Hindlimb muscle (tissue), 1 donor: ENCODE measurements around the gene HDAC1. TPM values are rescaled to one million over a fixed set of nuclear protein-coding genes. Genes with fewer than 3 reads are reported as not detected.
"Not testable (repeated sequence)": the region's sequence is repeated elsewhere in the genome, so short reads cannot be mapped to it uniquely, and the experiment has no call there.

Source experiments
- DNase-seq: peaks from one replicate; pipeline ENCODE4 v3.0.0-alpha.2; 2013
- polyA plus RNA-seq: library from polyadenylated mRNA; unstranded; fragments of 120-200 nt; gene quantifications from one replicate; pipeline ENCODE4 v1.2.1, GENCODE V29; 2013; ENCODE audit not compliant: insufficient read length

HDAC1 gene
- polyA plus RNA-seq: 43.7 TPM

- DNase-seq: peak; percentile 74
Observed at GRCh38 chr1:32291708-32292538, at the start of gene HDAC1. Gene HDAC1, plus strand, starts transcription at chr1:32292083. Its CDS starts 87 bp downstream, at chr1:32292170.

DNA sequence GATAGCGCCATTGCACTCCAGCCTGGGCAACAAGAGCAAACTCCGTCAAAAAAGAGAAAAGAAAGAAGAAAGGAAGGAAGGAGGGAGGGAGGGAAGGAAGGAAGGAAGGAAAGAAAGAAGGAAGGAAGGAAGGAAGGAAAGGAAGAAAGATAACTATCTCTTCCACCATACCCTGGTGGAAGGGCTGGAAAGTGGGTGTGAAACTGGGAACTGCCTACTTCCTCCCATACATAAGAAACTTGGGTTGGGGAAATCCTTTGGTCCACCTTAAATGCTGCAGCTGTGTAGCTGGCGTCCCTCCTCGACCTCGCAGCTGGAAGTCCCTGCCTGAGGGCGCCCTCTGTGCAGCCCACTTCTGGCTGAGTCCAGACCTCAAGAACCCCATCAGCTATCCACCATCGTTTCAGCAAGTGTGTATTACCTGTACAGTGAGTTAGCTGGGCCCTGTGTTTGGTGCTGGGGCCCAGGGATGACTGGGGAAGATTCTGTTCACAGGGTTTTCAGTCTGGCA is 49.5 kb upstream of the HDAC1 start:
- peak; percentile 66 for DNase-seq

- DNase-seq: no peak
Observed at GRCh38 chr1:32246888-32247273, 45.0 kb upstream of the HDAC1 start, which contains the start of gene FAM167B. Gene FAM167B, plus strand, starts transcription at chr1:32247222. Its CDS starts 200 bp downstream, at chr1:32247422.

- no peak for DNase-seq
Observed at GRCh38 chr1:32247452-32247851, 44.4 kb upstream of the HDAC1 start.

DNA sequence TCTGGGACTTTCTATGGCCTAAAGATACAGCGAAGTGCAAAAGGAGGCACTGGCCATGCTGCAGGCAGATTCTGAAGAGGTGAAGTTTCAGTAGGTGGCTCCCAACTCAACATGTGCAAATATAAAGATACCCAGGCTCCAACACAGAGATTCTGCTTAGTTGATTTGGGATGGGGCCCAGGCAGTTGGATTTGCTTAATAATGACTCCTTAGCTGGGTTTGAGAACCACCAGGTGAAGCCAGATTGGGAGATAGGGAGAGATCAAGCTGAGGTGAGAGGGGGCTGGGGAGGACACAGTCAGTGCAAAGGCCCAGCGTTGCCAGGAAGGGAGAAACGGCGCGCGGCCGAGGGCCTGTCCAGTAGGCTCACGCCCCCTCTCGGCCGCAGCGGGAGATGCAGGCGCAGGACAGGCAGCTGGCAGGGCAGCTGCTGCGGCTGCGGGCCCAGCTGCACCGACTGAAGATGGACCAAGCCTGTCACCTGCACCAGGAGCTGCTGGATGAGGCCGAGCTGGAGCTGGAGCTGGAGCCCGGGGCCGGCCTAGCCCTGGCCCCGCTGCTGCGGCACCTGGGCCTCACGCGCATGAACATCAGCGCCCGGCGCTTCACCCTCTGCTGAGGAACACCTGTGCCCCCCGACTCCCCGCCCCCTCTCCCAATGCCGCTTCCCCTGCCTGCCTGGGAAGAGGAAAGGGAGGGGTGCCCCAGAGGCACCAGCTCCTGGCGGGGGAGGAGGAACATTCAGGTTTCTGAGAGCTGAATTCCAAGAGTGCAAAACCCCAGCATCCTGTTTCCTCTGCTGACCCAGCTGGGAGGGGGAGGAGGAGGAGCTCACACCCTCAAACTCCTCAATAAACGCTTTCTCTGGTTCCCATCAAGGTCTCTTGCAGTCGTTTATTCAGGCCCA is 43.6 kb upstream of the HDAC1 start:
- DNase-seq: no peak

DNA sequence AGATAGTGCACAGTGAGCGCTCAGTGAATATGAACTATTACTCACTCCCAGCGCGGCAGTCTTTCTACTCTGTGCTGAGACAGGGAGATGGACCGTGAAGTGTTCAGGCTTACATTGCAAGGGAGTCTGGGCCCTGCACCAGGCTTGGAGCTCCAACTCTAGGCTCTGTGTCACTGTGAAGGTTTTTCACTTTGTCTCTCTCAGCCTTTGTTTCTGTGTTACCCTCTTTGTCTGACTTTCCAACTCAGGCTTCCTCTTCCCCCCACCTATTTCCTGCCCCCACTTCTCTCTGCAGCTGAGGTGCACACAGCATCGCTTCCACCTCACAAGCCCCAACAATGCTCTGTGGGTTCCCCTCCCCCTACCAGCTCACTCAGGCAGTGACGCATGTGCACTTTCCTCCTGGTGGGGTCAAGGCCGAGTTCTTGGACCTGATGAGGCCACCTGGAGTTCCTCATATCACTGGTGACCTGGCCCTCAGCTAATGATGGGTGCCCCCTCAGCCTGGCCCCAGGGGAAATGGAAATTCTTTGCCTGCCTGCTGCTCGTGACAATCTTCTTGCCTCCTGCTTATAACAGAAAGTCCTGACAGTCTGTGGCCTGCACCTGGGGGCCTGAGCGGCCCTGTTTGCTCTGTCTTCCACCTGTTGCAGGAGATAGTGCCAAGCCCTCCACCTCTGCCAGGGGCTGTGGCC is 41.9 kb upstream of the HDAC1 start:
- DNase-seq: no peak

- no peak for DNase-seq
Observed at GRCh38 chr1:32250893-32251716, 40.8 kb upstream of the HDAC1 start, which contains the start of gene LCK. Gene LCK, plus strand, starts transcription at chr1:32251265. Its CDS starts 23,065 bp downstream, at chr1:32274330.

DNA sequence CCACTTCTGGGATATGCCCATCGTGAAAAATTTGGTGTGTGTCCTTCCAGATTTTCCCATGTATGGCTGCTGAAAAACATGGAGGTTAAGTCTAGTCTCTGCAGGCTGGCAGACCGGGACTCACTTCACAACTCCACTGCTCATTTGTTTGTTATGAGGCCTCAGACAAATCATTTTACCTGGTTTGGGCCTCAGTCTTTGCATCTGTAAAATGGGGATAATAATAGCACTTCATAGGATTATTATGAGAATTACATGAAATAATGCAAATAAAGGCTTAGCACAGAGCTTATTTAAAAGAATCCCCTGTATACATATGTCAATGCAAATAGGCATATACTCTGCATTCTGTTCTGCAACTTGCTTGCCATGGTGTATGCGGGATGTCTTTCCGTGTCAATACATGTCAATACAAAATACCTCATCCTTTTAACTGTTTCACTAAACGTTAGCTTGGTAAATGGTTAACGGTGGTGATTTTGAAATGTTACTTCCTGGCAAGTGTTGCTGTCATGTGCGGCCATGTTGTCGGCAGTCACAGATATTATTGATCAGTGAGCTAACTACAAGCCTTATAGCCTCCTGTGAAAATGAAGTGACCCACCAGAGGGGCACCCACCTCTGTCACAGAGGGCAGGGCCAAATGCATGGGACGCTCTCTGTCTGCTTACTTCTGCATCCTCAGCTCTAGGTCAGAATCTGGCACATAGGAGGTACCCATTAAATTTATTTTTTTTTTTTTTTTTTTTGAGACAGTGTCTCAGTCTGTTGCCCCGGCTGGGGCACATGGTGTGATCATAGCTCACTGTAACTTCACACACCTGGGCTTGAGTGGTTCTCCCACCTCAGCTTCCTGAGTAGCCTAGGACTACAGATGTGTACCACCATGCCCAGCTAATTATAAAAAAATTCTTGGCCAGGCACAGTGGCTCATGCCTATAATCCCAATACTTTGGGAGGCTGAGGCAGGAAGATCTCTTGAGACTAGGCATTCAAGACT is 36.5 kb upstream of the HDAC1 start:
- no peak for DNase-seq

GRCh38 chr1:32256473-32257226 is 35.2 kb upstream of the HDAC1 start:
- no peak for DNase-seq

GRCh38 chr1:32257227-32257508 is 34.7 kb upstream of the HDAC1 start:
- DNase-seq: no peak

DNA sequence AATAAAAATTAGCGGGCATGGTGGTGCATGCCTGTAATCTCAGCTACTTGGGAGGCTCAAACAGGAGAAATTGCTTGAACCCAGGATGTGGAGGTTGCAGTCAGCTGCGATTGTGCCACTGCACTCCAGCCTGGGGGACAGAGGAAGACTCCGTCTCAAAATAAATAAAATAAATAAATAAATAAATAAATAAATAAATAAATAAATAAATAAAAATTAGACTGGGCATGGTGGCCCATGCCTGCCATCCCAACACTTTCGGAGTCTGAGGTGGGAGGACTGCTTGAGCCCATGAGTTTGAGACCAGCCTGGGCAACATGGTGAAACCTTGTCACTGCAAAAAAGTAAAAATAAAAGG is 28.7 kb upstream of the HDAC1 start:
- DNase-seq: not testable (repeated sequence)

- no peak for DNase-seq
Observed at GRCh38 chr1:32263744-32264143, 28.1 kb upstream of the HDAC1 start.

- DNase-seq: no peak
Observed at GRCh38 chr1:32265846-32266245, 26.0 kb upstream of the HDAC1 start.

DNA sequence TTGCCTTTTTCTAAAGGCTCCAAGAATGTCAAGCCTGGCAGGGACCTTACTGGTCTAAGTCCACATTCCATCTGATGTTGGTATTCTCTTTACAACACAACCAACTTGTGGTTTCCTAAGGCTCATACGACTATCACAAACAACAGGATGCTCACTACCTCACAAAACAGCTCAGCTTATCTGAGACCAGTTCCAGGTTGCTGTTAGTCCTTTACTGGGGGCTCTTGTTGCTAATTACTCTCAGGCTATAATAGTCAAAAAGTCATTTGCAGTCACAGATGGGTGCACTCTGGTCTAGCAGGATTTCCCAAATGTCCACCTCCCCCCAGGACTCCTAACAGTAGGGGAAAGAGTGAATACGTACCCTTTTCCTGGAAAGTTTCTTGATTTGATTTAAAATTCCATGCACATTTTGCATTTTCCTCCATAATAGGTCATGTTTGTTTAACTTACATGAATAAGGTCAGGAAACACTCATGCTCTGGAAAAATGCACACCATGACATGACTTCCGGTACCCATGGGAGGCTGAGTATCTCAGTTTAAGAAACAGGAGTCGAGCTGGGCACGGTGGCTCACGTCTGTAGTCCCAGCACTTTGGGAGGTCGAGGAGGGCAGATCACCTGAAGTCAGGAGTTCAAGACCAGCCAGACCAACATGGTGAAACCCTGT is 24.8 kb upstream of the HDAC1 start:
- no peak for DNase-seq

GRCh38 chr1:32269744-32270143 is 22.1 kb upstream of the HDAC1 start:
- no peak for DNase-seq

- DNase-seq: no peak
Observed at GRCh38 chr1:32272557-32273390, 19.1 kb upstream of the HDAC1 start.

DNA sequence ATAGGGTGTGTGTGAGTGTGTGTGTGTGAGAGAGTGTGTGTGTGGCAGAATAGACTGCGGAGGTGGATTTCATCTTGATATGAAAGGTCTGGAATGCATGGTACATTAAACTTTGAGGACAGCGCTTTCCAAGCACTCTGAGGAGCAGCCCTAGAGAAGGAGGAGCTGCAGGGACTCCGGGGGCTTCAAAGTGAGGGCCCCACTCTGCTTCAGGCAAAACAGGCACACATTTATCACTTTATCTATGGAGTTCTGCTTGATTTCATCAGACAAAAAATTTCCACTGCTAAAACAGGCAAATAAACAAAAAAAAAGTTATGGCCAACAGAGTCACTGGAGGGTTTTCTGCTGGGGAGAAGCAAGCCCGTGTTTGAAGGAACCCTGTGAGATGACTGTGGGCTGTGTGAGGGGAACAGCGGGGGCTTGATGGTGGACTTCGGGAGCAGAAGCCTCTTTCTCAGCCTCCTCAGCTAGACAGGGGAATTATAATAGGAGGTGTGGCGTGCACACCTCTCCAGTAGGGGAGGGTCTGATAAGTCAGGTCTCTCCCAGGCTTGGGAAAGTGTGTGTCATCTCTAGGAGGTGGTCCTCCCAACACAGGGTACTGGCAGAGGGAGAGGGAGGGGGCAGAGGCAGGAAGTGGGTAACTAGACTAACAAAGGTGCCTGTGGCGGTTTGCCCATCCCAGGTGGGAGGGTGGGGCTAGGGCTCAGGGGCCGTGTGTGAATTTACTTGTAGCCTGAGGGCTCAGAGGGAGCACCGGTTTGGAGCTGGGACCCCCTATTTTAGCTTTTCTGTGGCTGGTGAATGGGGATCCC is 18.3 kb upstream of the HDAC1 start:
- DNase-seq: no peak
